MM.1S (cell line): ENCODE results near the gene MALSU1.

Source experiments
- CTCF ChIP-seq: fragments of 300-600 bp; sonication (generic); IDR thresholded peaks from 2 replicates; pipeline ENCODE4 v1.5.1; 2016; ENCODE audit warnings: antibody characterized with exemption, low read length, mixed read lengths
- EZH2 ChIP-seq: fragments of 300-600 bp; sonication (generic); optimal IDR thresholded peaks from 2 replicates; pipeline ENCODE3; 2017; ENCODE audit warnings: low read depth, mild to moderate bottlenecking, antibody characterized with exemption, low read length, mixed read lengths
- EZH2phosphoT487 ChIP-seq: fragments of 300-600 bp; sonication (generic); IDR thresholded peaks from 2 replicates; pipeline ENCODE4 v1.6.1; 2018; ENCODE audit warnings: antibody characterized with exemption, low read length

DNA sequence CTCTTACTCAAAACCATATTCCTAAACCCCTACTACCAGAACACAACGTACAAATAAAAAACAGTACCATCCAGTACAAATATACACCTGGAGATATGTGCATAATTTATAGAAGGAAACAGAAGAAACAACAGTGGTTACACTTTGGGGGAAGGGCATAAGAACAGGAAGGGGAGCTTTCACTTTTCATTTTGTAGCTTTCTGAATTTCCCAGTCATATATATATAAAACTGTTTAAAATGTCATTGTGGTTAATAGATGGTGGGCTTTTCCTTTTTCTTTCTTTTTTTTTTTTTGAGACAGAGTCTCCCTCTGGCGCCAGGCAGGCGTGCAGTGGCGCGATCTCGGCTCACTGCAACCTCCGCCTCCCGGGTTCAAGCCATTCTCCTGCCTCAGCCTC, 47.2 kb downstream of the MALSU1 start:
- TF ChIP-seq EZH2: no peak
- no peak for TF ChIP-seq CTCF
- no peak for TF ChIP-seq EZH2phosphoT487
